C4-2B (cell line): ENCODE results near the gene THBS1.

Experiments used
- CTCF ChIP-seq: fragments of 450-650 bp; conservative IDR thresholded peaks from 2 replicates; pipeline ENCODE4 v1.5.1; 2017; ENCODE audit warnings: mild to moderate bottlenecking
- ZFX ChIP-seq: fragments of 450-650 bp; IDR thresholded peaks from 2 replicates; pipeline ENCODE4 v1.6.1; 2017

GRCh38 chr15:39574427-39574826 is 6.5 kb upstream of the THBS1 start:
- TF ChIP-seq CTCF (no peak), ZFX (no peak)
